Activated CD4-positive, alpha-beta T cell treated with anti-CD3 and anti-CD28 coated beads for 1 hour (primary cell): ENCODE results near the gene SETBP1.
"Not testable (repeated sequence)": the region's sequence is repeated elsewhere in the genome, so short reads cannot be mapped to it uniquely, and the experiment has no call there.

ENCODE experiments used
- DNase-seq: peaks from one replicate; pipeline ENCODE4 v3.0.0-alpha.2; 2020

SETBP1 gene

GRCh38 chr18:44796429-44797428 lies 116.0 kb downstream of the SETBP1 start:
- no peak for DNase-seq

GRCh38 chr18:44798433-44799048 lies 117.9 kb downstream of the SETBP1 start:
- no peak for DNase-seq

DNA sequence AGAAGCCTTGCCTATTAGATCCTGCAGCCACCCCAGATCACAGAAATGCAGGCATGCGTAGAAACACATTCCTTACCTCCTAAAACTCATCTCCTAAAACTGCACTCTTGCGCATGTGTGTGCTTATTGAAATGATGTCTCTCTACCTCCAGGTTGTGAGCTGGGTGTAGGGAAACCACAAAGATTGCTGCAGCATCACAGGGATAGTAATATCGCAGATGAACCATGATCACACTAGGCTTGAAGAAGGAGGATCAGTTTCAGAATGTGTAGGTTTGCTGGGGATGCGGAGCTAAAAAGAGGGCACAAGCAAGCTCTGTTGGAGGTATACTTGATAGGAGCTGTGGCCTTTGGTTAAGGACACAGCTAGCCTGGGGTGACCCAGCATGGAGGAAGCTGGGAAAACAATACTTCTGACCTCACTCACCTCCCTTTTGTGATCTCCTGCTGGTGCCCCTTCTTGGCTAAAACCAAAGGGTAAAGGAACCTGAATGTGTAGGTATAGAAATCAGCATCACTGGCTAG lies 118.8 kb downstream of the SETBP1 start:
- no peak for DNase-seq

DNA sequence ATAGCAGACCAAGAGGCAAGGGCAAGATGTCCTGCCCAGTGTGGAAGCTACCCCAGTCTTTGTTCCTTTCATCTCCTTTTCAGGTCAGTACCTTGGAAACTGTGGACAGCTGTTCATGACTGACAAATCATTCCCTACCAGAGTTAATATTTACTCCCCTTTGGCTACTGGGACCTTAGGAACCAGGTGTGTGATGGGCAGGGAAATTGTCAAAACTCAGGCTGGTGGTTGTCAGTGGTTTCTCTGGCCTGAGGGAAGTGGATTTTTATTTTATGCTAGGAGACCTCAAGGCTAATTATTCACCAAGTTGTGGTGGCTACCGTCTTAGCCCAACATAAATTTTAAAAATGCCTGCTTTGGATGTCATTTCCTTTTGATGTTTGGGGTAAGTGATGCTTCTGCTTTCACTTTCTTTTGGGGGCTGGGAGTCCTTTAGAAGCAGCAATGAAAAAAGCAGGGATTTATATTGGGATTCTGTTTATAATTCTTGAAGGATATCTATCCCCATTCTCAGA lies 119.3 kb downstream of the SETBP1 start:
- no peak for DNase-seq

GRCh38 chr18:44800766-44801165 lies 120.1 kb downstream of the SETBP1 start:
- DNase-seq, result not testable (repeated sequence)

DNA sequence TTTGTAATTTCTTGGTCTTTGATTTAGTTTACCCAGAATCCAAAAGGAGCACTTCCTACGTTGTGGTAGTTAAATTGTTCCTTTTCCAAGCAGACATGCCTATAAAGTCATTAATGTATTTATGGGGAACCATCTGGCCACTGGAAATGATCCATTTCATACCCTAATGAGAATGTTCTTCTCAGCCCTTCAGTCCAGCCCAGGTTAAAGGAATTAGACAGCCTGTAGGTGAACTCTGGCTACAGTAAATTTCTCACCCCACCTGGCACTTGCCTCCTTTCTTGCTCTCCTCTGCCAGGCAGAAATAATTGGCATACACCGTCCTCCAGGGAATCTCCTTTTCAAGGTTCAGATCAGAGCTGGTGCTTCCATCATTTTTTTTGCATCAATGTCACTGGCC lies 121.1 kb downstream of the SETBP1 start:
- DNase-seq, result no peak

DNA sequence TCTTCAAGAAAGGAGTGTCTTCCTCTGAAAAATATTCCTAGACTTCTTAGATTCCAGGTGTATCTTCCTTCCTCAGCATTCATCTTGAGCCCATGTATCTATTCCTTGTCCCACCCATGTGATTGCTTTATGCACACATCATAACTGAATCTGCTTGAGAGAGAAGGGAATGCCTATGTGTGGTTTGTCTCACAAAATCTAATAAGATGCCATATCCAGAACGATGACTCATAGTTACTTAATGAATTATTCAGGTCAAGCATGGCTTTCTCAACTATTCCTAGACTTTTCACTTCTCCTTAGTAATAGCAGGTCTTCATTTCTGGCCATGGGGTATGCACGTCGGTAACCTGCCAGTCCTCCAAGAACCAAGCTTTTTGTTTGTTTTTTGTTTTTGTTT lies 121.8 kb downstream of the SETBP1 start:
- no peak for DNase-seq

GRCh38 chr18:44803019-44803650 lies 122.4 kb downstream of the SETBP1 start:
- DNase-seq, result no peak

DNA sequence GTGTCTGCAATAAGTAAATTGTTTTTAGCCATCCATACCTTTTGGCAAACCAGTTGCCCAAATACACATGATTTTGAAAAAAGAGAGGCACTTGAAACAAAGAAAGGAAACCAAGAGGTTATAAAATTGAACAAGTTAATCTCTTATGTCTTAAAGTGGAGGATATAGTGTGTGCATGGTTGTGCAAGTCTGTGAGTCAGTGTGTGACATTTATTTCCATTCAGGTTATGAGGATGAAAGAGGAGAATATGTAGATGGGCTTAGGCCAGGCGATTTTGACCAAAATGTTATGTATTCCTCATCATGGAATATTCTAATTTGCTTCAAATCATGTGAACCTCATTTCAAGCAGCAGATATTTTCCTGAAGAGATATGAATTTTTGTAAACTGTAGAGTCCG lies 123.3 kb downstream of the SETBP1 start:
- DNase-seq, result no peak

DNA sequence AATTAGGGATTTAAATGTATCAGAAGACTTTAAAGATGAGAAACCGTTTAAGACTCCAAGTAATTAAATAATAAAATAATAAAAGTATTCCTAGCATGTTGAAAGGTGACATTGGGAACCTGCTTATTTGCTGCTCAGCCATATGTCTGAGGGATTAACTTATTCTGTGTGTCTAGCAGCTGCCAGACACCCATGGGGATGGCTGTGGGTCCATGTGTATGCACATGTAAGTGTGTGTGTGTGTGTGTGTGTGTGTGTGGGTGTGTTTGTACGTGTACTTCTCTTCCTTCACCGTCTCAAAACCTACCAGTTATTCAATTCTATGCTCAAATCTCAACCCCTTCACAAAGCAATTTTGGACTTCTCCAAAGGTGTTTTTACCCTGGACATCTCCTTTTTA lies 124.5 kb downstream of the SETBP1 start:
- no peak for DNase-seq

DNA sequence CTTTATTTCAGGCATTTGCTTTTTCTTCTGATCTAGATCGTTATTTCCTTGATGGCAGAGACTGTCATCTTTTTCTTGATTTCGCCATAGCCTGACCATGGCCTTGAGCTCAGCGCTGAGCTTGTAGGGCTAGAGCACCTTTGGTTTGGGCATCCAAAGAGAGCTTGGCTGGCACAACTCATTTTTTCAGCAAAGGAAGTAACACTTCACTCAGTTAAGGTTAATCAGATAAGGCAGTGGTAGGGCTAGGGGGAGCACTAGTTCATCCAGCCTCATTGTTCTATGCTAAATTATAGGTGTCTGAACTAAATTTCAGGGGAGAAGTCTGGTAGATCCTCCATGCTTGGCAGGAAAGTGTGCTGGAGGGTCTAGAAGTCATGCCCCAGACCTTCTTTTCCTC lies 125.0 kb downstream of the SETBP1 start:
- DNase-seq, result no peak

DNA sequence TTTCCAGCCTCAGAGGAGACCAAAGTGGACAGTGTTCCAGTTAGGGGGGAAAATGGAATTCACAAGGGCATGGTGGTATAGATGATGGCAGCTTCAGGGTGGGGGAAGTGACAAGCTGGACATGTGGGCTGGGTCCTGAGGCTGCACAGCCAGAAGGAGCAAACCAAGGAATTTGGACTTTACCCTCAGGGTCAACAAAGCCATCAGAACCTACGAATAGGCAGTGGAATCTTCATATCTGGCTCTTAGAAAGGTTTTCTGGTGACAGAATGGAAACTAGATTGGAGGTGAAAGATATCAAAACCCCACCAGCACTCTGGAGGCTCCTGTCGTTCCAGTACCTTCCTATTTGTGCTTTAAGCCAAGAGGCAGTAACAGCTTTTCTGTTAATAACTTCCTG lies 127.1 kb downstream of the SETBP1 start:
- no peak for DNase-seq

GRCh38 chr18:44811572-44812125 lies 131.0 kb downstream of the SETBP1 start:
- no peak for DNase-seq

DNA sequence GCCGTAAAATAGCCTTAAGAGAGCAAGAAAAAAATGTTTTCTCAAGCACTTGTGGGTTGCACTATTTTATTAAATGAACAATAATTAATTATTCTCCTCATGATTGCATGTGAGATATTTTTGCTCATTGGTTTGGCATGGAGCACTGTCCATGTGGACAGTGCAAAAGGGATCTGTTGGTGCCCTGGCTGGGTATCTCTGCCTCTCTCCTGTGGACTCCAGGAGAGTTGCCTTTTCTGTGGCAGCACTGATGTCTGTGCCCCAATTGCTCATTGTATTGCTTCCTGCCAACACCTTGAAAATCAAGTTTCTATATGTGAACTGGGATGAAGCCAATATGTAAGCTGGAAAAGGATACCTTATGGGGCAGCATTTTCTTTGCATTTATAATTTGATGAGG lies 131.7 kb downstream of the SETBP1 start:
- no peak for DNase-seq

DNA sequence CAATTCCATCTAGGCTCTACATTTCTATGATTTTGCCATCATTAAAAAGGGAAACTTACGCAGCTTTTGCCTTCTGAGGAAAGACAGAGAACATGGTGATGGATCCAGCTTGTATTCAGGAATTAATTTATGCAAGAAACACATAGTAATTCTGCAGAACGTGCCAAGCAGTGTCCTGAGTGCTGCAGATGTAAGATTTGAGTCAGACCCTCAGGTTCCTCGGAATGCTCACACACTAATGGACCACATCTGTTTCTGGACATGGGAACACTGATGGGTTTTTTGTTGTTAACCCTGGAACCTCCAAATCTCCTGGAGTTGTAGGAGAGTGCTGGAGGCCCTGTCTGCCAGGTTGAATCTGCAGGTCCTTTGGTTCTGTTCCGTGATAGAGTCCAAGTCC lies 132.9 kb downstream of the SETBP1 start:
- DNase-seq, result no peak

GRCh38 chr18:44815108-44815507 lies 134.4 kb downstream of the SETBP1 start:
- DNase-seq, result no peak

DNA sequence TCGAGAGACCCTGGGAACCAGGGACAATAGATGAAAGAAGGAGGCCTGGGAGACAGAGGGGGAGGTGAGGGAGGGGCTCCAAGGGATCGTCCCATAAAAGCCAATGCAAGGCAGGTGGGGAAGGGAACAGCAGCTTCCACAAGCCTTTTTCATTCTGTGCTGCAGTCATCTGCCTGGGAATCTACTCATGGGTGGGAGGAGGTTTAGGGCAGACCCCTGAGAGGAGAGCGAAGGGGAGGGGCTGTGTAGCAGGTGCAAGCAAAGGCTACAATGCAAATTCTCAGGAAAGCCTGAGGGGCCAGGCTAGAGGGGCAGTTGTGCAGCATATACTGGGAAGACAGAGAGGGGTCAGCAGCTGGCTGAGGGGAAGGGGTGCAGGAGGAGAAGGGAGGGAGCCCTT lies 135.4 kb downstream of the SETBP1 start:
- DNase-seq, result no peak

DNA sequence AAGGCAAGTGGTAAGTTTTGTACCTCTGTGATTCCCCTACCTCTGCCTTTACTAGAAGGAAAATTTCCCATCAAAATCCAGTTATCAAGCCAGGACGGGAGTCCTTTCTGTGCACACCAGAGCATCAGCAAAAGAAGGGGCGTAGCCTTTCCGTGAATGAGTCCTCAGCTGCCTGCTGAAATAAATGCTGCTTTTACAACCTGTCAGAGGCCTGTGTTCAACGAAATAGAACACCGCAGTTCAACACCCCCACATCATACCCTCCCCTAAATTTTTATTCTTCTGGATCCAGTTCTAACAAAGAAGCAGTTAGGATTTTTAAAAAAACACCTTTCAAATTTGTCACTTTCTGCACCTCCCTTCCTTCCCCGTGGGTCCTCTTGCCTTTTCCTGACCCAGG lies 135.8 kb downstream of the SETBP1 start:
- no peak for DNase-seq

- DNase-seq, result no peak
Observed at GRCh38 chr18:44817831-44818473, 137.3 kb downstream of the SETBP1 start.

GRCh38 chr18:44818668-44819403 lies 138.1 kb downstream of the SETBP1 start:
- no peak for DNase-seq

- DNase-seq, result no peak
Observed at GRCh38 chr18:44819944-44820510, 139.3 kb downstream of the SETBP1 start.
